ENCODE measurements around the gene SAV1. TPM values are rescaled to one million over a fixed set of nuclear protein-coding genes. Genes with fewer than 3 reads are reported as not detected.

SAV1 gene
- total and polyA plus RNA-seq, 10 of the 15 experiments (the other 5 are each of a cell fraction or from before 2014, with no cell fraction given): 10.1 to 29.1 (median 20.4) TPM

- TF ChIP-seq ZNF592 (IDR thresholded peaks at IDR 0.05) (no peak), MXI1 (IDR thresholded peaks at IDR 0.05; ENCODE audit: low read depth, low read length) (0 out of 2 replicates have a peak, but pooled peaks have one; percentile 19), FOXK2 (IDR thresholded peaks at IDR 0.05) (no peak), ZNF217 (IDR thresholded peaks at IDR 0.05) (no peak), POLR2AphosphoS2 (IDR thresholded peaks at IDR 0.05; ENCODE audit: low read depth, low read length) (no peak), ATF2 (IDR thresholded peaks at IDR 0.05; ENCODE audit: low read length) (no peak), CHD1 (IDR thresholded peaks at IDR 0.05; ENCODE audit: low read depth, low read length) (no peak), POLR2A (IDR thresholded peaks at IDR 0.05; ENCODE audit: low read depth, low read length) (no peak), BMI1 (IDR thresholded peaks at IDR 0.05; ENCODE audit: borderline replicate concordance) (no peak), TCF3 (IDR thresholded peaks at IDR 0.05; ENCODE audit: borderline replicate concordance, insufficient read depth, low read depth, low read length) (no peak), PAX8 (IDR thresholded peaks at IDR 0.05) (no peak), ELK1 (IDR thresholded peaks at IDR 0.05; ENCODE audit: low read depth, low read length) (no peak), SREBF2 (IDR thresholded peaks at IDR 0.05; ENCODE audit: low read length) (no peak), NR2C2 (IDR thresholded peaks at IDR 0.05; ENCODE audit: borderline replicate concordance, control insufficient read depth, insufficient read length, low read depth) (no peak), PML (IDR thresholded peaks at IDR 0.05; ENCODE audit: low read length) (no peak), HCFC1 (IDR thresholded peaks at IDR 0.05; ENCODE audit: low read length) (no peak), CTCF (IDR thresholded peaks at IDR 0.05 in 2 of 3, conservative IDR thresholded peaks at IDR 0.05 in 1 of 3; ENCODE audit: control insufficient read depth in 2 of 3, extremely low read depth in 1 of 3, insufficient read depth in 1 of 3, low read depth in 3 of 3, low read length in 3 of 3) (peak; percentile 69 to 80 (median 76)), HDAC6 (IDR thresholded peaks at IDR 0.05; ENCODE audit: unreplicated experiment) (no peak), SMAD5 (IDR thresholded peaks at IDR 0.05; ENCODE audit: low read depth) (no peak), YBX1 (IDR thresholded peaks at IDR 0.05) (no peak), PKNOX1 (IDR thresholded peaks at IDR 0.05) (no peak), SMC3 (IDR thresholded peaks at IDR 0.05; ENCODE audit: borderline replicate concordance, low read length) (peak; percentile 89; the same call in 1 of the 2 replicates), WRNIP1 (IDR thresholded peaks at IDR 0.05; ENCODE audit: borderline replicate concordance, low read depth, low read length) (no peak)
These were observed 48.5 kb downstream of the SAV1 start (continued) for GRCh38 chr14:50619569-50620141.

Measured in GM12878 (cell line).